Neutrophil (primary cell): ENCODE results near the gene TUBA3C.
"Not testable (repeated sequence)": the region's sequence is repeated elsewhere in the genome, so short reads cannot be mapped to it uniquely, and the experiment has no call there.

Experiments used
- H3K27ac ChIP-seq: fragments of 200-600 bp; sonication (generic); 2 replicates; pipeline ENCODE4 v1.5.1; 2016; ENCODE audit warnings: mild to moderate bottlenecking, moderate library complexity
- H3K27me3 ChIP-seq: fragments of 200-600 bp; sonication (generic); 2 replicates; pipeline ENCODE4 v1.6.0; 2016; ENCODE audit warnings: mild to moderate bottlenecking
- H3K36me3 ChIP-seq: fragments of 200-600 bp; sonication (generic); 2 replicates; pipeline ENCODE4 v1.5.1; 2017
- H3K4me1 ChIP-seq, 2 experiments: fragments of 200-600 bp in 1 of 2; sonication (generic) in 1 of 2; 1 replicate in 1 of 2; 2 replicates in 1 of 2; pipeline versions ENCODE4 v1.5.1 to v1.6.1; 2013 to 2016; ENCODE audit warnings: low read depth in 1 of 2, low read length in 1 of 2, mild to moderate bottlenecking in 1 of 2, moderate library complexity in 1 of 2; ENCODE audit not compliant: control insufficient read depth in 1 of 2, insufficient read depth in 1 of 2
- H3K4me3 ChIP-seq, 2 experiments: fragments of 200-600 bp in 1 of 2; sonication (generic) in 1 of 2; 1 replicate in 1 of 2; 2 replicates in 1 of 2; pipeline ENCODE4 v1.5.1; 2013 to 2016; ENCODE audit warnings: low read depth in 1 of 2, low read length in 1 of 2, mild to moderate bottlenecking in 1 of 2, moderate library complexity in 1 of 2
- H3K9me3 ChIP-seq: fragments of 200-600 bp; sonication (generic); 2 replicates; pipeline ENCODE4 v1.5.1; 2016
- CTCF ChIP-seq: fragments of 200-600 bp; sonication (generic); IDR thresholded peaks from 2 replicates; pipeline ENCODE4 v1.5.1; 2016; ENCODE audit warnings: antibody characterized with exemption

Gene TUBA3C

GRCh38 chr13:19181621-19182485, at the start of gene TUBA3C:
Gene TUBA3C, minus strand, starts transcription at chr13:19181824. Its CDS starts 77 bp downstream, at chr13:19181747.
- no peak within 1 kb of the TSS for H3K27ac ChIP-seq
- H3K9me3 ChIP-seq = peaks cover 5% of the 10 kb centered on the region

DNA sequence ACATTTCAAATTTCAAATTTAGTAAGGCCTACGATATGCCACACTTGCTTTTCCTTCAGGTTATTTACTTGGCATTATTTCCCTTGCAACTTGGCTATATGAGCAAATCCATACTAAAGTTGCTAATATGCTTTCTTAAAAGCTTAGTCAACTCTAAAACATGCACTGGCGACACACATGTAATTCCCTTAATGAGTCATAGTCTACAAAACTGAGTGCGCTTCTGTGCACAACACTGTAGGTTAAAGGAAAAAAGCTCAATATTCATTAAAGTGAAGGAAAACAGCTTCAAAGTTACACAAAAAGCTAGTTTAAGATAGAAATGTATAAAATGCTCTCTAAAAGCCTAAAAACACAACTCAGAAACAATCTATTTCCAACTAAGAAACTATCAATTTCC, 25.8 kb upstream of the TUBA3C start:
- H3K4me3 ChIP-seq, H3K9me3 ChIP-seq, H3K27me3 ChIP-seq, H3K27ac ChIP-seq, H3K4me1 ChIP-seq, H3K36me3 ChIP-seq: not testable (repeated sequence)

More at GRCh38 chr13:19181621-19182485, at the start of gene TUBA3C:
- TF ChIP-seq CTCF = no peak
- Histone ChIP-seq H3K4me1 (no peaks in the 10 kb centered on the region), H3K36me3 (no peaks in the 10 kb centered on the region), H3K27me3 (no peaks in the 10 kb centered on the region), H3K4me3 (no peak within 1 kb of the TSS)

GRCh38 chr13:19192622-19193021, 11.0 kb upstream of the TUBA3C start:
- not testable (repeated sequence) for H3K36me3 ChIP-seq, H3K27me3 ChIP-seq, H3K9me3 ChIP-seq, H3K27ac ChIP-seq, H3K4me3 ChIP-seq, H3K4me1 ChIP-seq

DNA sequence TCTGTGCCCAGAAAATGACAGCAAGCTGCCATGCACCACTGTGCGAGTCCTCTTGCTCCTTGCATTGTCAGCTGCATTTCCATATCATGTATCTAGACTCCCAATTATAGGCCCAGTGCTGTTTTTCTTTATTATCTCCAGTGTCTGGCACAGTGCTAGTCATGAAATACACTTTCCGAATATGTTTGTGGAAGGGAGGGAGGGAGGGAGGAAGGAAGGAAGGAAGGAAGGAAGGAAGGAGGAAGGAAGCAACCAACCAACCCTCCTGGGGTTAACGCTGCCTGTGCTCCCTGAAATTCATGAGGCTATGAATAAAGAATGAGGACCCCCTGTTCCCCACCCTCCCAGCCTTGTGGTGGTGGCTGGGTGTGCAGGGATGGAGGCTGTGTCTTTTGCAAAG, 8.3 kb upstream of the TUBA3C start:
- H3K36me3 ChIP-seq, H3K27ac ChIP-seq, H3K4me3 ChIP-seq, H3K9me3 ChIP-seq, H3K4me1 ChIP-seq, H3K27me3 ChIP-seq: not testable (repeated sequence)

- not testable (repeated sequence) for H3K4me1 ChIP-seq, H3K4me3 ChIP-seq, H3K9me3 ChIP-seq, H3K27ac ChIP-seq, H3K36me3 ChIP-seq, H3K27me3 ChIP-seq
Measured at GRCh38 chr13:19189368-19189767, 7.7 kb upstream of the TUBA3C start.

DNA sequence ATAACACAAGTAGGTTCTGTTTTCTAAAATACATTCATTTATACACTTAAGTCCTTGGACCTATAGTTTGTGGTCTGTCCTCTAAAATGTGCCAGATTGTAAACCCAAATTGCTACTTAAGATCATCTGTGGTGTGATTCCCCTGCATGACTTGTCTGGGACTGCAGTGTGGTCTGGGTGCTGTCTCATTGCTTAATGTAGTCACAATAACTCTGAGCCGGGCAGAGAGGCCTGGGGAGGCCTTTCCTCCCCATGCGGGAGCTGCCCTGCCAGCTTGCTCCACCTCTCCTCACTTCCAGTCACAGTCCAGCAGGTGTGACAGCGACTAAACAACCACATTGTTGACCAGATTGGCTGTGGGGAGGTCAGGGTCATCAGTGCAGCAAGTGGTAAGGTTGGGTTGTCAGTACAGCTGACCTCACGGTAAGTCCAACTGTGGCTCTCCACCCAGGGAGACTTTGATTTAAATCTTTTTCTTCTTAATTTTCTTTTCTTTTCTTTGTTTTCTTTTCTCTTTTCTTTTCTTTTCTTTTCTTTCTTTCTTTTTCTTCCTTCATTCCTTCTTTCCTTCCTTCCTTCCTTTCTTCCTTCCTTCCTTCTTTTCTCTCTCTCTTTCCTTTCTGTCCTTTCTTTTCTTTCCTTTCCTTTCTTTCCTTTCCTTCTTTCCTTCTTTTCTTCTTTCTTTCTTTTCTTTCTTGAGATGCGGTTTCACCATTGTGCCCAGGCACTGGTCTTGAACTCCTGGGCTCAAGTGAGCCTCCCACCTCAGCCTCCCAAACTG, 4.4 kb upstream of the TUBA3C start:
- H3K27ac ChIP-seq = no peak overlapping the region
- H3K9me3 ChIP-seq = peaks cover 5% of the 10 kb centered on the region
- H3K27me3 ChIP-seq = no peaks in the 10 kb centered on the region
- H3K36me3 ChIP-seq = no peaks in the 10 kb centered on the region
- H3K4me1 ChIP-seq = no peaks in the 10 kb centered on the region
- no peak overlapping the region for H3K4me3 ChIP-seq
- TF ChIP-seq CTCF = no peak

- TF ChIP-seq CTCF = no peak
Measured at GRCh38 chr13:19185086-19185864, 3.7 kb upstream of the TUBA3C start.

More at GRCh38 chr13:19185086-19185864, 3.7 kb upstream of the TUBA3C start:
- H3K4me1 ChIP-seq = no peaks in the 10 kb centered on the region
- no peak overlapping the region for H3K27ac ChIP-seq
- peaks cover 5% of the 10 kb centered on the region for H3K9me3 ChIP-seq
- no peak overlapping the region for H3K4me3 ChIP-seq
- H3K27me3 ChIP-seq = no peaks in the 10 kb centered on the region
- H3K36me3 ChIP-seq = no peaks in the 10 kb centered on the region
